HG02870 (cell line): Measurements from ENCODE around the gene ARHGAP22.

Source experiments
- ATAC-seq: cut with Tn5 transposase; IDR thresholded peaks from one replicate; pipeline ENCODE4 v1.9.1; 2021; ENCODE audit warnings: mild to moderate bottlenecking, moderate library complexity; ENCODE audit not compliant: unreplicated experiment

ARHGAP22 gene

GRCh38 chr10:48555310-48556042 is 49.4 kb downstream of the ARHGAP22 start:
- no peak for ATAC-seq

- ATAC-seq: no peak
Measured at GRCh38 chr10:48554656-48555055, 50.2 kb downstream of the ARHGAP22 start.

- no peak for ATAC-seq
Measured at GRCh38 chr10:48554246-48554645, 50.6 kb downstream of the ARHGAP22 start.

GRCh38 chr10:48552946-48553564 is 51.8 kb downstream of the ARHGAP22 start:
- no peak for ATAC-seq

GRCh38 chr10:48551861-48552591 is 52.8 kb downstream of the ARHGAP22 start:
- ATAC-seq: no peak

- ATAC-seq: no peak
Measured at GRCh38 chr10:48550977-48551376, 53.9 kb downstream of the ARHGAP22 start.

- ATAC-seq: no peak
Measured at GRCh38 chr10:48550071-48550691, 54.7 kb downstream of the ARHGAP22 start.

GRCh38 chr10:48549236-48549635 is 55.6 kb downstream of the ARHGAP22 start:
- ATAC-seq: no peak

GRCh38 chr10:48548531-48549135 is 56.2 kb downstream of the ARHGAP22 start:
- ATAC-seq: no peak

- ATAC-seq: no peak
Measured at GRCh38 chr10:48547981-48548380, 56.9 kb downstream of the ARHGAP22 start.

GRCh38 chr10:48547061-48547895 is 57.6 kb downstream of the ARHGAP22 start:
- ATAC-seq: no peak

- ATAC-seq: no peak
Measured at GRCh38 chr10:48545462-48546145, 59.3 kb downstream of the ARHGAP22 start.

GRCh38 chr10:48543182-48543844 is 61.6 kb downstream of the ARHGAP22 start:
- no peak for ATAC-seq

- ATAC-seq: no peak
Measured at GRCh38 chr10:48542471-48543181, 62.2 kb downstream of the ARHGAP22 start.

GRCh38 chr10:48541144-48541795 is 63.6 kb downstream of the ARHGAP22 start:
- no peak for ATAC-seq

GRCh38 chr10:48538611-48539010 is 66.3 kb downstream of the ARHGAP22 start:
- ATAC-seq: no peak

GRCh38 chr10:48536916-48537890 is 67.7 kb downstream of the ARHGAP22 start:
- no peak for ATAC-seq
